GM12873 (cell line): Measurements from ENCODE around the gene HSPB1.

ENCODE experiments used
- TF ChIP-seq, protein P1 (sequence below): IDR thresholded peaks from 2 replicates; pipeline ENCODE4 v1.5.1; 2012; ENCODE audit warnings: low read depth, mild to moderate bottlenecking, moderate library complexity, low read length, control low read depth; ENCODE audit not compliant: insufficient read depth; ENCODE audit errors: missing control alignments

Gene HSPB1

DNA sequence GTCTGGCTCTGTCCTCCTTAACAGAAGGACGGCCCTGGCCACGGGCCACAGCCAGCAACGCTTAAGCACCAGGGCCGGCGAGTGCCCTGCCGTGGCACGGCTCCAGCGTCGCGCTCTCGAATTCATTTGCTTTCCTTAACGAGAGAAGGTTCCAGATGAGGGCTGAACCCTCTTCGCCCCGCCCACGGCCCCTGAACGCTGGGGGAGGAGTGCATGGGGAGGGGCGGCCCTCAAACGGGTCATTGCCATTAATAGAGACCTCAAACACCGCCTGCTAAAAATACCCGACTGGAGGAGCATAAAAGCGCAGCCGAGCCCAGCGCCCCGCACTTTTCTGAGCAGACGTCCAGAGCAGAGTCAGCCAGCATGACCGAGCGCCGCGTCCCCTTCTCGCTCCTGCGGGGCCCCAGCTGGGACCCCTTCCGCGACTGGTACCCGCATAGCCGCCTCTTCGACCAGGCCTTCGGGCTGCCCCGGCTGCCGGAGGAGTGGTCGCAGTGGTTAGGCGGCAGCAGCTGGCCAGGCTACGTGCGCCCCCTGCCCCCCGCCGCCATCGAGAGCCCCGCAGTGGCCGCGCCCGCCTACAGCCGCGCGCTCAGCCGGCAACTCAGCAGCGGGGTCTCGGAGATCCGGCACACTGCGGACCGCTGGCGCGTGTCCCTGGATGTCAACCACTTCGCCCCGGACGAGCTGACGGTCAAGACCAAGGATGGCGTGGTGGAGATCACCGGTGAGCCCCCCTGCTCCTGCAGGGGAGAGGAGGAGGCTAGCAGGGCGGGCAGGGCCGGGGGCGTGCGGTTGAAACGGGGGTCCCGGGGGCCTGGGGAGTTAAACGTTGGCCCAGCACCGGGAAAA, at the start of gene HSPB1:
TSS of gene HSPB1 (plus strand) at position 327 of the 855 bp plus-strand sequence. CDS start at position 367, 40 bp downstream.
- TF ChIP-seq, protein P1, sequence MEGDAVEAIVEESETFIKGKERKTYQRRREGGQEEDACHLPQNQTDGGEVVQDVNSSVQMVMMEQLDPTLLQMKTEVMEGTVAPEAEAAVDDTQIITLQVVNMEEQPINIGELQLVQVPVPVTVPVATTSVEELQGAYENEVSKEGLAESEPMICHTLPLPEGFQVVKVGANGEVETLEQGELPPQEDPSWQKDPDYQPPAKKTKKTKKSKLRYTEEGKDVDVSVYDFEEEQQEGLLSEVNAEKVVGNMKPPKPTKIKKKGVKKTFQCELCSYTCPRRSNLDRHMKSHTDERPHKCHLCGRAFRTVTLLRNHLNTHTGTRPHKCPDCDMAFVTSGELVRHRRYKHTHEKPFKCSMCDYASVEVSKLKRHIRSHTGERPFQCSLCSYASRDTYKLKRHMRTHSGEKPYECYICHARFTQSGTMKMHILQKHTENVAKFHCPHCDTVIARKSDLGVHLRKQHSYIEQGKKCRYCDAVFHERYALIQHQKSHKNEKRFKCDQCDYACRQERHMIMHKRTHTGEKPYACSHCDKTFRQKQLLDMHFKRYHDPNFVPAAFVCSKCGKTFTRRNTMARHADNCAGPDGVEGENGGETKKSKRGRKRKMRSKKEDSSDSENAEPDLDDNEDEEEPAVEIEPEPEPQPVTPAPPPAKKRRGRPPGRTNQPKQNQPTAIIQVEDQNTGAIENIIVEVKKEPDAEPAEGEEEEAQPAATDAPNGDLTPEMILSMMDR = no peak

GRCh38 chr7:76254781-76255180, 47.7 kb upstream of the HSPB1 start:
- TF ChIP-seq, protein P1 = no peak

DNA sequence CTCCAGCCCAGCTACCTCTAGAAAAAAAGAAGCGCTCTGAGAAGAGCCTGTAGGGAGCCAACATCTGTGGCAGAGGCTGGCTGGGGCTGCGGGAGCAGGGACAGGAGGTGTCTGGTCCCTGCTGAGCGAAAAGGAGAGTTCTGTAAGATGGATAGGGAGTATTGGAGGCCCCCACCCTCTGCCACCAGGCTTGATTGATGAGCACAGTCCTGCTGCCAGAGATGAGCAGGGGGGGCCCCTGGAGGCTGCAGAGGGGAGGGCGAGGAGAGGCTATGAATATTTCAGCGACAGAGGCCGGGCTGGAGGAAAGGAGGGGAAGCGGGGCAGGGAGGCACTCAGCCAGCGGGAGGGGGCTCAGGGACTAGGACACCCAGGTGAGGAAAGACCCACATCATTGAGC, 44.5 kb upstream of the HSPB1 start:
- TF ChIP-seq, protein P1 = no peak

DNA sequence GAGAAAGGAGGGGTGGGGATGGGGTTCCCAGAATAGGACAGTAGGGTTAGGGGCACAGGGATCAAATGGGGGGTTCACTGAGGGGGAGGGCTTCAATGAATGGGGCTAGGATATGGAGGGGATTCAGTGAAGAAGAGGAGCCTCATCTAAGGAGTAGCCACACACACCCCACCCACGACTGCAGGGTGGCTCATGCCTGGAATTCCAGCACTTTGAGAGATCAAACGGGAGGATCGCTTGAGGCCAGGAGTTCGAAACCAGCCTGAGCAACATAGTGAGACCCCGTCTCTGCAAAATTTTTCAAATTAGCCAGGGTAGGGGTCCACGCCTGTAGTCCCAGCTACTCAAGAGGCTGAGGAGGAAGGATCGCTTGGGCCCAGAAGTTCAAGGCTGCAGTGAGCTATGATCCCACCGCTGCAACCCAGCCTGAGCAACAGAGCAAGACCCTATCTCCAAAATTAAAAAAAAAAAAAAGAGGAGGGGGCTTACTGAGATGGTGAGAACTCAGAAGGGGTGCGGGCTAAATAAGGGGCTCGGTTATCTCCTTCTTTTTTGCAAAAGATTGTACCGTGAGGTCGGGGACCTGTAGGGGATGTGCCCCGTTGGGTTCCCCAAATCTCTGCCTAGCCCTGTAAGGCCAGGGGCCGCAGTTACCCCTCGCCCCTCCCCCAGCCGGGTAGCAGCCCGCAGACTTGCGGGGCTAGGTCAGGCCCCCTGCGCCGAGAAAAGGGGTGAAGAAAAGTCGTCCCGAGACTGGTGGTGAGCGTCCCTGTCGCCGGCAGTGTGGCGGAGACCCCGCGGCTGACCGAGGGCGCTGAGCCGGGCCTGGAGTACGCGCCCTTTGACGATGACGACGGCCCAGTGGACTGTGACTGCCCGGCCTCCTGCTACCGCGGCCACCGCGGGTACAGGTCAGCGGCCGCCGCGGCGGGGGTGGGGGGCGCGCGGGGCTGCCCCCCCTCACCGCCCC, 43.1 kb upstream of the HSPB1 start:
- TF ChIP-seq, protein P1 = no peak

DNA sequence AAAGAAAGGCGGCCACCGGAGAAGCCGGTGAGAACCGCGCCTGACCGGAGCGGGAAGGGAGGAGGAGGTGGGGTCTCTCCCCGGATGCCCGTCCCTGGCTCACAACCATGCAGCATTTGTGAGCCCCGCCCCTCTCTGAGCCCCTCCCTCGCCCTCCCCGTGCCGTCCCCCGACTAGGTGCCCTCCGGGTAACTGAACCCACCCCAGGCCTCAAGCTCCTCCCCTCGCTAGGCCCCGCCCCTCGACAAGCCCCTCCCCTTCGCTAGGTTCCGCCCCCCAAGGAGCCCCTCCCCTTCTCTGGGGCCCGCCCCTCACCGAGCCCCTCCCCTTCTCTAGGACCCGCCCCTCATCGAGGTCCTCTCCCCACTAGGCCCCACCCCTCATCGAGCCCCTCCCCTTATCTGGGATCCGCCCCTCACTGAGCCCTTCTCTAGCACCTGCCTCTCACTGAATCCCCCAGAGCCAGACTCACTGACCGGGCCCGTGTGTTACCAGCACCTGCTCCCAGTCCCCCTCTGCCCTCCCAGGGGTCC, 42.2 kb upstream of the HSPB1 start:
- TF ChIP-seq, protein P1 = no peak

GRCh38 chr7:76261329-76261728, 41.1 kb upstream of the HSPB1 start:
- TF ChIP-seq, protein P1 = no peak

- TF ChIP-seq, protein P1 = no peak
Observed at GRCh38 chr7:76261931-76262330, 40.5 kb upstream of the HSPB1 start.
